BJ (cell line): ENCODE data around the gene EFNA2. TPM values are rescaled to one million over a fixed set of nuclear protein-coding genes. Genes with fewer than 3 reads are reported as not detected.

Source experiments
- CTCF ChIA-PET: fragments of 350-600 bp; formaldehyde crosslinking; extraction: SDS; loops from one replicate; lab custom pipeline; 2021; ENCODE audit warnings: antibody characterized with exemption, inconsistent platforms; lab: Yijun Ruan, JAX
- POLR2A ChIA-PET: fragments of 300-600 bp; sonication (Branson Sonifier 250); formaldehyde crosslinking; extraction: SDS; loops from one replicate; lab custom pipeline; 2021; ENCODE audit warnings: antibody characterized with exemption; lab: Charles Lee
- DNase-seq: peaks from one replicate; pipeline ENCODE4 v3.0.0-alpha.2; 2011; ENCODE audit warnings: low read depth
- H3K27me3 ChIP-seq: 2 replicates; pipeline ENCODE4 v1.6.0; 2011; ENCODE audit warnings: low read length; ENCODE audit not compliant: control insufficient read depth, insufficient read depth
- H3K36me3 ChIP-seq: 2 replicates; pipeline ENCODE4 v1.5.1; 2011; ENCODE audit warnings: low read length; ENCODE audit not compliant: control insufficient read depth, insufficient read depth
- H3K4me3 ChIP-seq: 2 replicates; pipeline ENCODE4 v1.5.1; 2011; ENCODE audit warnings: low read depth, mild to moderate bottlenecking, control low read depth, low read length
- CTCF ChIP-seq: IDR thresholded peaks from 2 replicates; pipeline ENCODE4 v1.5.1; 2011; ENCODE audit warnings: low read depth, mild to moderate bottlenecking, control low read depth, inconsistent platforms, low read length, moderate library complexity; ENCODE audit not compliant: insufficient read depth
- polyA minus RNA-seq: library from RNA; depleted of rRNA, polyadenylated mRNA; stranded (reverse); fragments of >200 nt; gene quantifications from 2 replicates; pipeline ENCODE4 v1.2.3, GENCODE V29; 2011; rRNA and poly(A)+ RNA removed
- polyA plus RNA-seq: library from polyadenylated mRNA; depleted of rRNA; stranded (reverse); fragments of >200 nt; gene quantifications from 2 replicates; pipeline ENCODE4 v1.2.3, GENCODE V29; 2011; rRNA removed

The EFNA2 gene
- polyA plus RNA-seq (not detected in 2 replicates), polyA minus RNA-seq (not detected in 2 replicates)

GRCh38 chr19:1285737-1286360 lies at the start of gene EFNA2:
TSS of gene EFNA2 (plus strand) at chr19:1285873. CDS start at chr19:1286169, 296 bp downstream.
- CTCF ChIA-PET, result no interaction called here
- POLR2A ChIA-PET, result no interaction called here
- DNase-seq, result no peak
- Histone ChIP-seq H3K27me3 (peaks cover 22% of the 10 kb centered on the region), H3K36me3 (no peaks in the 10 kb centered on the region), H3K4me3 (no peak within 1 kb of the TSS)
- TF ChIP-seq CTCF, result no peak

GRCh38 chr19:1236576-1236975 lies 49.1 kb upstream of the EFNA2 start:
- Histone ChIP-seq H3K4me3 (peak overlapping the region; percentile 90), H3K27me3 (no peaks in the 10 kb centered on the region), H3K36me3 (peaks cover 10% of the 10 kb centered on the region)
- no peak for TF ChIP-seq CTCF
- ChIA-PET CTCF (no interaction called here), POLR2A (no interaction called here)
- DNase-seq, result no peak

GRCh38 chr19:1237027-1237659 lies 48.5 kb upstream of the EFNA2 start:
- no peak for DNase-seq
- CTCF ChIA-PET, result no interaction called here
- POLR2A ChIA-PET, result no interaction called here
- Histone ChIP-seq H3K4me3 (peak overlapping the region; percentile 90), H3K27me3 (no peaks in the 10 kb centered on the region), H3K36me3 (peaks cover 10% of the 10 kb centered on the region)
- TF ChIP-seq CTCF, result no peak

GRCh38 chr19:1237754-1238368 lies 47.8 kb upstream of the EFNA2 start, which contains the start of gene CBARP:
TSS of gene CBARP (minus strand) at chr19:1238005. CDS start at chr19:1236100, 1,905 bp downstream.
- CTCF ChIA-PET, result interaction anchor here (0.6 to 1.6 kb wide), 6 partner anchors 9 to 257 kb away, joined by 3 to 6 read pairs (median 3); partner anchors contain the start of gene WDR18

More at GRCh38 chr19:1237754-1238368, 47.8 kb upstream of the EFNA2 start, which contains the start of gene CBARP:
- POLR2A ChIA-PET, result interaction anchor here (0.8 kb wide), 1 partner anchor 31 kb away, joined by 3 read pairs; the partner anchor contains the start of gene CIRBP
- no peak for TF ChIP-seq CTCF
- Histone ChIP-seq H3K36me3 (peaks cover 10% of the 10 kb centered on the region), H3K27me3 (no peaks in the 10 kb centered on the region), H3K4me3 (peak within 1 kb of the TSS; percentile 90)
- no peak for DNase-seq
